Measurements from ENCODE around the gene OR10A7. TPM values are rescaled to one million over a fixed set of nuclear protein-coding genes. Genes with fewer than 3 reads are reported as not detected.

Gene OR10A7
- total and polyA plus RNA-seq, 2 donors (not counting 3 experiments of a cell fraction or from before 2014, with no cell fraction given): not detected

DNA sequence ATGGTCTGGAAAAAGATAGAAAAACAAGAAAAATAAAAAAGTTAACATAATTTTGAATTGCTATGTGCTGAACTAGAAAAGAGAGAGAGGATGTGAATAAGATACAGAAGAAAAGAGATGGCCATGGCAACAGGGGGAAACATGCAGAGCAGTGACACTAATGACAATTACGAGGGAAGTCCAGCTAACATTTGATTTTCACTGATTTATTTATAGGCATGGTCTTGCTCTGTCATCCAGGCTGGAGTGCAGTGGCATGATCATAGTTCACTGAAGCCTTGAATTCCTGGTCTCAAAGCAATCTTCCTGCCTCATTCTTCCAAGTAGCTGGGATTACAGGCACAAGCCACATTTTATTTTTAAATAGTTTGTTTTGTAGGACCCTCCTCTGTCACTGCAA, 25.3 kb downstream of the OR10A7 start:
- Histone ChIP-seq H3K79me2 (ENCODE audit: control insufficient read depth, insufficient read depth, low read length) (no peaks in the 10 kb centered on the region), H3K27me3 (ENCODE audit: control insufficient read depth in 2 of 2, insufficient read depth in 2 of 2, low read length in 2 of 2) (no peaks in the 10 kb centered on the region), H4K20me1 (replicated peaks; ENCODE audit: control insufficient read depth, extremely low read depth, insufficient read depth, low read length) (no peaks in the 10 kb centered on the region), H3K9me3 (replicated peaks; ENCODE audit: control insufficient read depth, insufficient read depth, low read length) (no peaks in the 10 kb centered on the region), H3K4me3 (replicated peaks in 1 of 3; ENCODE audit: insufficient read depth in 1 of 3, low read depth in 1 of 3, low read length in 3 of 3) (no peak overlapping the region), H3K4me2 (ENCODE audit: insufficient read depth, low read length) (no peak overlapping the region), H3K4me1 (ENCODE audit: control insufficient read depth, extremely low read depth, insufficient read depth, low read length) (no peaks in the 10 kb centered on the region), H3K9ac (replicated peaks; ENCODE audit: extremely low read depth, insufficient read depth, low read length) (no peak overlapping the region), H3K9me1 (replicated peaks; ENCODE audit: control insufficient read depth, extremely low read depth, insufficient read depth, low read length) (no peaks in the 10 kb centered on the region), H2AFZ (ENCODE audit: low read depth, low read length) (no peak overlapping the region), H3K27ac (ENCODE audit: insufficient read depth, low read depth, low read length) (no peak overlapping the region), H3K36me3 (ENCODE audit: control insufficient read depth in 2 of 2, extremely low read depth in 1 of 2, insufficient read depth in 2 of 2, low read length in 2 of 2) (no peaks in the 10 kb centered on the region)
- POLR2A ChIA-PET: no interaction called here
- dilution Hi-C loops (cut with MboI; ENCODE audit: extremely low pct_ligation_motif_present, low sequenced_read_pairs): no loop called here
- DNase-seq (ENCODE audit: low read depth, low spot score) (no peak), FAIRE-seq (no peak)
- no peak for TF ChIP-seq POLR2AphosphoS5 (IDR thresholded peaks at IDR 0.05; ENCODE audit: insufficient read depth, low read depth, low read length)
- no peak for TF ChIP-seq JUN (IDR thresholded peaks at IDR 0.05; ENCODE audit: borderline replicate concordance, insufficient read depth, insufficient read length, low read depth)
- BruUV-seq (replicated peaks): no TSS peak
- CTCF ChIA-PET: no interaction called here
- intact Hi-C loops (cut with micrococcal nuclease): no loop called here

DNA sequence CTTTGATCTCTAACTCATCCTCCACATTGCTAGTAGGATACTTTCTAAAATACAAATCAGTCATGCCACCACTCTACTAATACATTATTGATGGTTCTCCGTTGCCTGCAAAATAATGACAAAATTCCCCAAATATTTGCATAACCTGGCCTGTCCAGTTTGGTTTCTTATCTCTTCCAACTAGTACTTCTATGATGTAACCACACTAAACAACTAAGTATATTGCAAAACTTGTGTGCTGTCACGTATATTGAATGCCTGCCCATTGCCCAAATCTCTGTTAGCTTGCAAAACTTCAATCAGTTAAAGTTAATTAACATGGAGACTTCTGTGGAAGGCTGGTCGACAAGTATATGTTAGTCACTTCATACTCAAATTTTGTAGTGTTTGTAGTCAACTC, 30.1 kb downstream of the OR10A7 start:
- POLR2A ChIA-PET: no interaction called here
- no peak overlapping the region for H2AFZ ChIP-seq (ENCODE audit: low read depth, low read length)
- dilution Hi-C loops (cut with MboI; ENCODE audit: extremely low pct_ligation_motif_present, low sequenced_read_pairs): no loop called here
- intact Hi-C loops (cut with micrococcal nuclease): no loop called here
- H3K36me3 ChIP-seq (ENCODE audit: control insufficient read depth in 2 of 2, extremely low read depth in 1 of 2, insufficient read depth in 2 of 2, low read length in 2 of 2): no peaks in the 10 kb centered on the region
- CTCF ChIA-PET: no interaction called here
- H3K27me3 ChIP-seq (ENCODE audit: control insufficient read depth in 2 of 2, insufficient read depth in 2 of 2, low read length in 2 of 2): no peaks in the 10 kb centered on the region
- H3K9ac ChIP-seq (replicated peaks; ENCODE audit: extremely low read depth, insufficient read depth, low read length): no peak overlapping the region
- H3K9me3 ChIP-seq (replicated peaks; ENCODE audit: control insufficient read depth, insufficient read depth, low read length): no peaks in the 10 kb centered on the region
- no peak overlapping the region for H3K27ac ChIP-seq (ENCODE audit: insufficient read depth, low read depth, low read length)
- FAIRE-seq (no peak), DNase-seq (ENCODE audit: low read depth, low spot score) (no peak)
- H3K4me2 ChIP-seq (ENCODE audit: insufficient read depth, low read length): no peak overlapping the region
- TF ChIP-seq FOS (IDR thresholded peaks at IDR 0.05; ENCODE audit: borderline replicate concordance, insufficient read depth, low read length): no peak
- no peak for TF ChIP-seq MYC (IDR thresholded peaks at IDR 0.05; ENCODE audit: low read depth, low read length)
- no peak for TF ChIP-seq POLR2AphosphoS5 (IDR thresholded peaks at IDR 0.05; ENCODE audit: insufficient read depth, low read depth, low read length)
- TF ChIP-seq, protein P1, sequence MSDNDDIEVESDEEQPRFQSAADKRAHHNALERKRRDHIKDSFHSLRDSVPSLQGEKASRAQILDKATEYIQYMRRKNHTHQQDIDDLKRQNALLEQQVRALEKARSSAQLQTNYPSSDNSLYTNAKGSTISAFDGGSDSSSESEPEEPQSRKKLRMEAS (IDR thresholded peaks at IDR 0.05; ENCODE audit: insufficient read depth, insufficient read length): no peak
- TF ChIP-seq POLR2A (IDR thresholded peaks at IDR 0.05; ENCODE audit: low read depth, low read length): no peak
- TF ChIP-seq, protein P2, sequence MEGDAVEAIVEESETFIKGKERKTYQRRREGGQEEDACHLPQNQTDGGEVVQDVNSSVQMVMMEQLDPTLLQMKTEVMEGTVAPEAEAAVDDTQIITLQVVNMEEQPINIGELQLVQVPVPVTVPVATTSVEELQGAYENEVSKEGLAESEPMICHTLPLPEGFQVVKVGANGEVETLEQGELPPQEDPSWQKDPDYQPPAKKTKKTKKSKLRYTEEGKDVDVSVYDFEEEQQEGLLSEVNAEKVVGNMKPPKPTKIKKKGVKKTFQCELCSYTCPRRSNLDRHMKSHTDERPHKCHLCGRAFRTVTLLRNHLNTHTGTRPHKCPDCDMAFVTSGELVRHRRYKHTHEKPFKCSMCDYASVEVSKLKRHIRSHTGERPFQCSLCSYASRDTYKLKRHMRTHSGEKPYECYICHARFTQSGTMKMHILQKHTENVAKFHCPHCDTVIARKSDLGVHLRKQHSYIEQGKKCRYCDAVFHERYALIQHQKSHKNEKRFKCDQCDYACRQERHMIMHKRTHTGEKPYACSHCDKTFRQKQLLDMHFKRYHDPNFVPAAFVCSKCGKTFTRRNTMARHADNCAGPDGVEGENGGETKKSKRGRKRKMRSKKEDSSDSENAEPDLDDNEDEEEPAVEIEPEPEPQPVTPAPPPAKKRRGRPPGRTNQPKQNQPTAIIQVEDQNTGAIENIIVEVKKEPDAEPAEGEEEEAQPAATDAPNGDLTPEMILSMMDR (IDR thresholded peaks at IDR 0.05; ENCODE audit: extremely low read depth in 1 of 2, insufficient read depth in 1 of 2, low read depth in 1 of 2, low read length in 2 of 2): no peak
- no peaks in the 10 kb centered on the region for H4K20me1 ChIP-seq (replicated peaks; ENCODE audit: control insufficient read depth, extremely low read depth, insufficient read depth, low read length)
- H3K79me2 ChIP-seq (ENCODE audit: control insufficient read depth, insufficient read depth, low read length): no peaks in the 10 kb centered on the region
- H3K4me3 ChIP-seq (replicated peaks in 1 of 3; ENCODE audit: insufficient read depth in 1 of 3, low read depth in 1 of 3, low read length in 3 of 3): no peak overlapping the region
- no peaks in the 10 kb centered on the region for H3K4me1 ChIP-seq (ENCODE audit: control insufficient read depth, extremely low read depth, insufficient read depth, low read length)
- no TSS peak for BruUV-seq (replicated peaks)
- no peaks in the 10 kb centered on the region for H3K9me1 ChIP-seq (replicated peaks; ENCODE audit: control insufficient read depth, extremely low read depth, insufficient read depth, low read length)

Measured in endothelial cell of umbilical vein (primary cell).